ENCODE measurements around the gene ADAMTS13. TPM values are rescaled to one million over a fixed set of nuclear protein-coding genes. Genes with fewer than 3 reads are reported as not detected.
"Not testable (repeated sequence)": the region's sequence is repeated elsewhere in the genome, so short reads cannot be mapped to it uniquely, and the experiment has no call there.

The ADAMTS13 gene
- total RNA-seq, 4 donors from 2014 or later = 0.94 to 2.7 (median 2.1) TPM

- H3K4me1 ChIP-seq = no peaks in the 10 kb centered on the region
- no peak overlapping the region for H3K4me3 ChIP-seq
- H3K9me3 ChIP-seq = no peaks in the 10 kb centered on the region
- no peak overlapping the region for H3K27ac ChIP-seq
- TF ChIP-seq POLR2AphosphoS5 (IDR thresholded peaks at IDR 0.05) (no peak), EP300 (IDR thresholded peaks at IDR 0.05) (no peak), POLR2A (IDR thresholded peaks at IDR 0.05) (no peak), CTCF (IDR thresholded peaks at IDR 0.05) (no peak)
- no peaks in the 10 kb centered on the region for H3K27me3 ChIP-seq
- no peak for ATAC-seq
- no peaks in the 10 kb centered on the region for H3K36me3 ChIP-seq
- whole genome bisulfite sequencing, 2 donors (ENCODE audit: low coverage in 1 of 2) = no CpG with 5 or more reads among the region's 15 CpGs
Measured at GRCh38 chr9:133443248-133443647, 21.1 kb downstream of the ADAMTS13 start.

- H3K36me3 ChIP-seq = no peaks in the 10 kb centered on the region
- no peak overlapping the region for H3K4me3 ChIP-seq
- TF ChIP-seq EP300 (IDR thresholded peaks at IDR 0.05) (no peak), CTCF (IDR thresholded peaks at IDR 0.05) (no peak), POLR2AphosphoS5 (IDR thresholded peaks at IDR 0.05) (no peak), POLR2A (IDR thresholded peaks at IDR 0.05) (no peak)
- ATAC-seq = no peak
- H3K27ac ChIP-seq = no peak overlapping the region
- WGBS, 2 donors (ENCODE audit: low coverage in 1 of 2) = 80% methylated on average over 8 of the region's 8 CpGs; no CpG with 5 or more reads in 1 of the 2 donors
- H3K9me3 ChIP-seq = no peaks in the 10 kb centered on the region
- no peaks in the 10 kb centered on the region for H3K27me3 ChIP-seq
- no peaks in the 10 kb centered on the region for H3K4me1 ChIP-seq
Measured at GRCh38 chr9:133443982-133444381, 21.8 kb downstream of the ADAMTS13 start.

- ATAC-seq = no peak
- no peaks in the 10 kb centered on the region for H3K27me3 ChIP-seq
- no peaks in the 10 kb centered on the region for H3K9me3 ChIP-seq
- H3K4me1 ChIP-seq = no peaks in the 10 kb centered on the region
- TF ChIP-seq POLR2AphosphoS5 (IDR thresholded peaks at IDR 0.05) (no peak), POLR2A (IDR thresholded peaks at IDR 0.05) (no peak), CTCF (IDR thresholded peaks at IDR 0.05) (no peak), EP300 (IDR thresholded peaks at IDR 0.05) (no peak)
- no peaks in the 10 kb centered on the region for H3K36me3 ChIP-seq
- H3K27ac ChIP-seq = no peak overlapping the region
- no peak overlapping the region for H3K4me3 ChIP-seq
- 20 to 81% methylated on average over 1 to 9 of the region's 23 CpGs for WGBS, 2 donors (ENCODE audit: low coverage in 1 of 2)
Measured at GRCh38 chr9:133445293-133445969, 23.3 kb downstream of the ADAMTS13 start.

GRCh38 chr9:133448487-133448972, 26.4 kb downstream of the ADAMTS13 start:
- TF ChIP-seq POLR2A (IDR thresholded peaks at IDR 0.05) = no peak
- TF ChIP-seq CTCF (IDR thresholded peaks at IDR 0.05) = no peak
- no peak for TF ChIP-seq EP300 (IDR thresholded peaks at IDR 0.05)
- no peak for TF ChIP-seq POLR2AphosphoS5 (IDR thresholded peaks at IDR 0.05)
- no peak overlapping the region for H3K4me3 ChIP-seq
- no peaks in the 10 kb centered on the region for H3K27me3 ChIP-seq
- no peaks in the 10 kb centered on the region for H3K4me1 ChIP-seq
- no peaks in the 10 kb centered on the region for H3K9me3 ChIP-seq
- no peak for ATAC-seq
- no peaks in the 10 kb centered on the region for H3K36me3 ChIP-seq
- WGBS, 2 donors (ENCODE audit: low coverage in 1 of 2) = 60% methylated on average over 2 of the region's 13 CpGs; no CpG with 5 or more reads in 1 of the 2 donors
- no peak overlapping the region for H3K27ac ChIP-seq

- Histone ChIP-seq H3K36me3 (no peaks in the 10 kb centered on the region), H3K27me3 (no peaks in the 10 kb centered on the region), H3K4me3 (no peak overlapping the region), H3K27ac (no peak overlapping the region), H3K9me3 (no peaks in the 10 kb centered on the region), H3K4me1 (no peaks in the 10 kb centered on the region)
- 80 to 88% methylated on average over 1 of the region's 12 CpGs for WGBS, 2 donors (ENCODE audit: low coverage in 1 of 2)
- no peak for ATAC-seq
- TF ChIP-seq POLR2A (IDR thresholded peaks at IDR 0.05) = no peak
- TF ChIP-seq POLR2AphosphoS5 (IDR thresholded peaks at IDR 0.05) = no peak
- TF ChIP-seq CTCF (IDR thresholded peaks at IDR 0.05) = no peak
- TF ChIP-seq EP300 (IDR thresholded peaks at IDR 0.05) = no peak
Measured at GRCh38 chr9:133449760-133450159, 27.6 kb downstream of the ADAMTS13 start.

GRCh38 chr9:133451865-133452264, 29.7 kb downstream of the ADAMTS13 start:
- not testable (repeated sequence) for ATAC-seq, H3K27ac ChIP-seq, H3K27me3 ChIP-seq, H3K36me3 ChIP-seq, H3K9me3 ChIP-seq, H3K4me1 ChIP-seq, H3K4me3 ChIP-seq
- 100% methylated on average over 1 to 5 of the region's 5 CpGs for WGBS, 2 donors (ENCODE audit: low coverage in 1 of 2)

All from gastroesophageal sphincter (tissue), 4 donors.